Measurements from ENCODE around the gene FBXO24. TPM values are rescaled to one million over a fixed set of nuclear protein-coding genes. Genes with fewer than 3 reads are reported as not detected.

FBXO24 gene
- total and polyA plus RNA-seq, 8 donors: 0.31 to 2.0 (median 0.81) TPM

DNA sequence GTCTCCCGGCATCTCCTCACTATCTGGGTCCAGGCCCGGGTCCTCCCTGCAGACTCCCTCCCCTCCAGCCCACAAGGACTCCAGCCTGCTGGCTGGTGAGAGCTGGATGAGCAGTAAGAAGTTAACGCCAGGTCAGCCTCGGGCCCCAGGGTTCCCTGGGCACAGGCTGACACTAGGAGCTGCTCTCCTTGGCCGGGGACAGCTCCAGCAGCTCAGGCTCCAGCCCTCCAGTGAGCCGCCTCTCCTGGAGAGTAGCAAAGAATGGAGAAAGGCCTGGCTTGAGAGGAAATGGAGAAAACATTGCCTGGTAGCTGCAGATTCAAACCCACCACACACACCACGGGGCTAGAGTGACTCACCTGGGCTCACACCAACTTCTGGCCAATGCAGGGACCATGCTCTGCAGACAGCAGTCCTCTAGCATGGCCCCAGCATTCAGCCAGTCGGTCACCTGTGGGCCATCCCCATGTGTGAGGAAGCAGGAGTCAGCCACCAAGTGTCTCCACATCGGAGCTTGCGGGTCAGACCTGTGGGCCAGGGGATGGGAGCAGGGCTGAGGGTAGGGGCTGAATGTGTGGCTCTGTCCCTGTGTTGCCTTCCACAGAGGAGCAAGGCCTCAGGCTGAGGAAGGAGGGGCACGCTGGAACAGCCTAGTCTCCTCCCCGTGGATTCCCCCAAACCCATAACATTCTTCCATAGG is 18.9 kb upstream of the FBXO24 start:
- peak in 2 of 6 donors; percentile 50 to 70 for DNase-seq
- Histone ChIP-seq H3K36me3 (no peaks in the 10 kb centered on the region), H3K27me3 (no peaks in the 10 kb centered on the region), H3K4me1 (peaks cover 22 to 27% (median 22%) of the 10 kb centered on the region in 3 donors), H3K27ac (peak overlapping the region; percentile 17 to 86 (median 66)), H3K9me3 (no peaks in the 10 kb centered on the region), H3K4me3 (no peak overlapping the region)
- WGBS, 2 donors: 79 to 81% methylated on average over 12 of the region's 12 CpGs
- no peak for FAIRE-seq
- intact Hi-C loops (cut with DNase I): loop anchor here in 1 of 3 donors (10.0 kb wide), 1 partner anchor 118 kb away; no protein-coding TSS in a partner anchor
- TF ChIP-seq, protein P1, sequence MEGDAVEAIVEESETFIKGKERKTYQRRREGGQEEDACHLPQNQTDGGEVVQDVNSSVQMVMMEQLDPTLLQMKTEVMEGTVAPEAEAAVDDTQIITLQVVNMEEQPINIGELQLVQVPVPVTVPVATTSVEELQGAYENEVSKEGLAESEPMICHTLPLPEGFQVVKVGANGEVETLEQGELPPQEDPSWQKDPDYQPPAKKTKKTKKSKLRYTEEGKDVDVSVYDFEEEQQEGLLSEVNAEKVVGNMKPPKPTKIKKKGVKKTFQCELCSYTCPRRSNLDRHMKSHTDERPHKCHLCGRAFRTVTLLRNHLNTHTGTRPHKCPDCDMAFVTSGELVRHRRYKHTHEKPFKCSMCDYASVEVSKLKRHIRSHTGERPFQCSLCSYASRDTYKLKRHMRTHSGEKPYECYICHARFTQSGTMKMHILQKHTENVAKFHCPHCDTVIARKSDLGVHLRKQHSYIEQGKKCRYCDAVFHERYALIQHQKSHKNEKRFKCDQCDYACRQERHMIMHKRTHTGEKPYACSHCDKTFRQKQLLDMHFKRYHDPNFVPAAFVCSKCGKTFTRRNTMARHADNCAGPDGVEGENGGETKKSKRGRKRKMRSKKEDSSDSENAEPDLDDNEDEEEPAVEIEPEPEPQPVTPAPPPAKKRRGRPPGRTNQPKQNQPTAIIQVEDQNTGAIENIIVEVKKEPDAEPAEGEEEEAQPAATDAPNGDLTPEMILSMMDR (IDR thresholded peaks at IDR 0.05): no peak
- ATAC-seq: no peak

DNA sequence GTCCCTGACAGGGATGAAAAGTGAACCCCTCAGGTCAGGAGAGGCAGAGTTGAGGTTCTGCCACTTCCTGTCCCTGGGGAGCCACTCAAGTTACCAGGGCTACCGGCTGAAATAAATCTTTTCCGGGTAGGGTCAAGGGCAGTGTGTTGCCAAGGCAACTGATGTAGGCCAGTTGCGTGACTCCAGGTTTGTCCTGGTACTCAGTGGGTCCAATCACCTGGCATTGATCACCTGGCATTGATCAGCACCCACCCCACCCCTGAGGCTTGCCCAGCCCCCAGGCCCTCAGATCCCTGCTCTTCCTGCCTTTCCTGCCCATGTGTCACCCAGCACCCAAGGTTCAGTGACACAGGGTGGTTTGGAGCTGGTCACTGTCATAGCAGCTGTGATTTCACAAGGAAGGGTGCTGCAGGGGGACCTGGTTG is 18.4 kb upstream of the FBXO24 start:
- WGBS, 2 donors: 15 to 16% methylated on average over 3 of the region's 3 CpGs
- Histone ChIP-seq H3K4me1 (peaks cover 22 to 27% (median 22%) of the 10 kb centered on the region in 3 donors), H3K27me3 (no peaks in the 10 kb centered on the region), H3K36me3 (no peaks in the 10 kb centered on the region), H3K9me3 (no peaks in the 10 kb centered on the region), H3K27ac (peak overlapping the region; percentile 17 to 86 (median 66)), H3K4me3 (no peak overlapping the region)
- TF ChIP-seq, protein P1 (IDR thresholded peaks at IDR 0.05): no peak
- no peak for FAIRE-seq
- peak in 3 of 6 donors; percentile 55 to 61 (median 55) for DNase-seq
- intact Hi-C loops (cut with DNase I): loop anchor here in 1 of 3 donors (10.0 kb wide), 1 partner anchor 117 kb away; no protein-coding TSS in a partner anchor
- ATAC-seq: peak; percentile 1 to 29 (median 12)

DNA sequence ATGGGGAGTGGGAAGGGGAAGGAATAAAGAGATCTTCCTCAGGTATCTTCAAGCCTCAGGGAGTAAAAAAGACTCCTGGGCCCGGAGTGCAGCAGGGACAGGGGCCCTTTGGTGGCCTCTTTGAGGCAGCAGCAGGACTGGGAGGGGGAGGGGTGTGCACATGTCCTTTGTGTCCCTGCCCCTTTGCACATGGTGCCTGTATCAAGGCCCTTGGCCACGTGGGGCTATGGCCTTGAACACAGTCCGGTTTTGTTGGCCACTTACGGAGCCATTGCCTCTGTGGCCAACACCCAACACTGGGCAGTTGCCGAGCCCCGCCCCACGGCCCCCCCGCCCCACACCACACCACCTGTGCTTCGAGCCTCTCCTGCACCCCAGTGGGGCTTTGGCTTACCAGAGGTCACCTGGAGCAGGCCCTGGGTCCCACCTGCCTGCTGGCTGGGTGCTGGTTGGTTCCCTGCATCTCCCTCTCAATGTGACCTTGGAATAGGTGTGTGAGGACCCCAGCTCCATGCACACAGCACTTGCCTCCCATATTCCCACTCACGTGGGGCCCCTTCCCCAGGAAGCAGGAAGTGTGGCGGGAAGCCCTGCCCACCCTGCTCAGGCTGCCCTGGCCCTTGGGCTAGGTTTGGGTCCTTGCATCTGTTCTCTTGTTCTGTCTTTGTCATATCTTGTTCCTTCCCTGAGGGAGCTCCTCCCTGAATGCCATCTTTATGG is 17.8 kb upstream of the FBXO24 start:
- no peaks in the 10 kb centered on the region for H3K9me3 ChIP-seq
- no peaks in the 10 kb centered on the region for H3K36me3 ChIP-seq
- WGBS, 2 donors: 32 to 35% methylated on average over 9 to 11 of the region's 11 CpGs
- DNase-seq (peak in 5 of 6 donors; percentile 84 to 93 (median 91)), FAIRE-seq (no peak), ATAC-seq (peak; percentile 58 to 79 (median 70))
- no peaks in the 10 kb centered on the region for H3K27me3 ChIP-seq
- intact Hi-C loops (cut with DNase I): loop anchor here in 1 of 3 donors (10.0 kb wide), 1 partner anchor 116 kb away; no protein-coding TSS in a partner anchor
- TF ChIP-seq, protein P1 (IDR thresholded peaks at IDR 0.05): no peak
- no peak overlapping the region for H3K4me3 ChIP-seq
- peak overlapping the region; percentile 17 to 86 (median 66) for H3K27ac ChIP-seq
- peaks cover 22 to 27% (median 22%) of the 10 kb centered on the region in 3 donors for H3K4me1 ChIP-seq

DNA sequence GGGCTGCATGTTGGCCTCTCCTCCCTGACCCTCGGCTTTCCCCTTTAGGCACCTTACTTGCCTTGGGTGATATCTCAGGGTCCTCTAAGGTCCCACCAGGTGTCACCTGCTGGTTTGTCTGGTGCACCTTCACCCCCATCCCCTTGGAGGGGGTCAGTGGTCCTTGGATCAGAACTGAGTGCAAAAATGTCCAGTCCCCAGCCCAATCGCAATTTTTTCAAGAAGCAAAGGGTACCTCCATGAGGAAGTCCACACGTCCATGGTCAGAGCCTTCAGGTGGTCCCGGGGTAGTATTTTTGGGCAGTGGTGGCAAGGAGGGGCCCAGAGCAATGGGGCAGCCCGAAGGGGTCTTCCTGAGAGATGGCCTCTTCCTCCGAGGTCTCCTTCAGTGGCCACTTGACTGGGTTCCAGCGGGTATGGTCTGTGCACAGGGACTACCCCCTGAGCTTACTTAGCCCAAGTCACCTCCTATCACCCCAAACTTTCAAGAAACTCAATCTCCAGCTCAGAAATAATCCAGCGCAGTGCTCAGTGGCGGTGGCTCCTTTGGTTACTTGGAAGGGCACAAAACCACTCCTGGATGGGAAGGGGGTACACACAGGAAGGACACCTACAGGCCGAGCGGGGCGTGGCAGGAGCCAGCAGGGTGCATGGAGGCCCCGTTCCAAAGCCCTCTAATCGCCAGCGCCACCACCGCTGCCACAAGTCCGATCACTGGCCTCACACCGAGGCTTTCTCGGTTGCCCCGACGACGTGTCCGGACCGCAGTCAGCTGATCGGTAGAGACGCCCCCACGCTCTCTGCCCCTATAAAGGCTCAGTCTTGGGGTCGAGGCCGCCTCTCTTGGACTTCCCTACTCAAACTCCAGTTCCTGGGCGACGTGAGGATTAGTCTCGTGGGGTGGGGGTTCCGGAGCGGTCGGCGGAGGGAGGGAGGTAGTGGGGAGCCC is 17.0 kb upstream of the FBXO24 start:
- 58% methylated on average over 35 to 36 of the region's 36 CpGs for WGBS, 2 donors
- H3K4me3 ChIP-seq: peak overlapping the region in 2 of 4 donors; percentile 27 to 41
- intact Hi-C loops (cut with DNase I): loop anchor here in 1 of 3 donors (10.0 kb wide), 1 partner anchor 116 kb away; no protein-coding TSS in a partner anchor
- peak in 5 of 6 donors; percentile 58 to 82 (median 66) for DNase-seq
- no peaks in the 10 kb centered on the region for H3K9me3 ChIP-seq
- H3K27me3 ChIP-seq: no peaks in the 10 kb centered on the region
- TF ChIP-seq, protein P1 (IDR thresholded peaks at IDR 0.05): no peak
- peak; percentile 13 to 55 (median 38) for ATAC-seq
- peak overlapping the region; percentile 65 to 86 (median 72) for H3K27ac ChIP-seq
- no peak for FAIRE-seq
- H3K36me3 ChIP-seq: peaks cover 0 to 3% (median 0%) of the 10 kb centered on the region in 3 donors
- peaks cover 22 to 27% (median 22%) of the 10 kb centered on the region in 3 donors for H3K4me1 ChIP-seq

All from pancreas (tissue), 10 donors.